A549 (cell line): ENCODE data around the gene NDUFB11.

Source experiments
- CHD2 ChIP-seq: fragments of 150-350 bp; IDR thresholded peaks from 2 replicates; pipeline ENCODE4 v1.6.1; 2014; ENCODE audit warnings: low read length; ENCODE audit not compliant: partially characterized antibody
- EP300 ChIP-seq, 2 experiments: fragments of >200 bp; sonication (Bioruptor Twin); formaldehyde crosslinking; IDR thresholded peaks; 2 replicates in 1 of 2; 3 replicates in 1 of 2; pipeline ENCODE4 v1.6.1; 2016 to 2017
- KDM1A ChIP-seq: fragments of 200-600 bp; sonication (generic); IDR thresholded peaks from 2 replicates; pipeline ENCODE4 v1.6.1; 2016; ENCODE audit warnings: low read depth, mild to moderate bottlenecking
- NFE2L2 ChIP-seq: fragments of 150-350 bp; conservative IDR thresholded peaks from 2 replicates; pipeline ENCODE4 v1.6.1; 2014; ENCODE audit warnings: low read length
- POLR2A ChIP-seq: IDR thresholded peaks from 2 replicates; pipeline ENCODE4 v1.6.1; 2012; ENCODE audit warnings: mild to moderate bottlenecking, low read length
- RFX5 ChIP-seq: fragments of 450-650 bp; IDR thresholded peaks from 2 replicates; pipeline ENCODE4 v1.7.1; 2014; ENCODE audit warnings: antibody characterized with exemption, mild to moderate bottlenecking, moderate library complexity
- TF ChIP-seq, protein P1 (sequence below): fragments of >200 bp; sonication (Bioruptor Twin); formaldehyde crosslinking; IDR thresholded peaks from 3 replicates; pipeline ENCODE4 v1.5.1; 2016
- TF ChIP-seq, protein P2 (sequence below): IDR thresholded peaks from 2 replicates; pipeline ENCODE4 v1.6.1; 2012

DNA sequence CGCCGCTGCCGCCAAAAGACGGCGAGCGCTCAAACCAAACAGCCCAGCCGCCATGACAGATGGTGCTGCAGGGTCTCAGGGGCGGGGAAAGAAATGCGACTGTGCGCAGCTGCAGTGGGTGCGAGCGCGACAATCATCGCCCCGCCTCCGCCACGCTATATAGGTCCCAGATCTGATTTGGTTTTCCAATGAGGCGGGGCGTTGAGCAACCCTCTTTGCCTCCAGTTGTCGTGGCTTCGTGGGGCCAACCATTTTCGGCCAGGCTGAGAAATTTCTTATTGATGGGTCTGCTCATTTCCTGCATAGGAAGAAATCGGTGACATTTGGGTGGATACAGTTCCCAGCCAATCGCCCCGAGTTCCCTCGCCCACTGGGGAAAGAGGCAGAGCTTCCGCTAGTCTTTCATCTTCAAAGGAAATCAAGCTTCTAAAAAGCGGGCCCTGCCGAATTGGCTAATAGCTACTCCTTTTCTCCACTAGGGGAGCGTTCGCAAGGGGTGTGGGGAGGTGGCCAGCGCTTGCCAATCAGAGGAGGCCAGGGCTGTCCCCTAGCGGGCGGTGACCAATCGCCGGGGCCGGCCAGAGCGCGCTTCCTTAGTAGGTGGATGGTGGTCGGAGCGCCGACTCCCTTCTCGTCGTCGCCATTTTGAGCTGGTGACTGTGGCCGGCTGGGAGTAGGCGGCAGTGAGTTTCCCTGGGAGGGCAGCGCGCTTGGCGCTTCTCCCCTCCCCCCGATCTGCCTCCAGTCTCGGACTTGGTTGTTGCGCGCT is at the start of gene NDUFB11, which contains the start of gene RBM10:
- no peak for TF ChIP-seq NFE2L2
- no peak for TF ChIP-seq CHD2
- TF ChIP-seq, protein P1, sequence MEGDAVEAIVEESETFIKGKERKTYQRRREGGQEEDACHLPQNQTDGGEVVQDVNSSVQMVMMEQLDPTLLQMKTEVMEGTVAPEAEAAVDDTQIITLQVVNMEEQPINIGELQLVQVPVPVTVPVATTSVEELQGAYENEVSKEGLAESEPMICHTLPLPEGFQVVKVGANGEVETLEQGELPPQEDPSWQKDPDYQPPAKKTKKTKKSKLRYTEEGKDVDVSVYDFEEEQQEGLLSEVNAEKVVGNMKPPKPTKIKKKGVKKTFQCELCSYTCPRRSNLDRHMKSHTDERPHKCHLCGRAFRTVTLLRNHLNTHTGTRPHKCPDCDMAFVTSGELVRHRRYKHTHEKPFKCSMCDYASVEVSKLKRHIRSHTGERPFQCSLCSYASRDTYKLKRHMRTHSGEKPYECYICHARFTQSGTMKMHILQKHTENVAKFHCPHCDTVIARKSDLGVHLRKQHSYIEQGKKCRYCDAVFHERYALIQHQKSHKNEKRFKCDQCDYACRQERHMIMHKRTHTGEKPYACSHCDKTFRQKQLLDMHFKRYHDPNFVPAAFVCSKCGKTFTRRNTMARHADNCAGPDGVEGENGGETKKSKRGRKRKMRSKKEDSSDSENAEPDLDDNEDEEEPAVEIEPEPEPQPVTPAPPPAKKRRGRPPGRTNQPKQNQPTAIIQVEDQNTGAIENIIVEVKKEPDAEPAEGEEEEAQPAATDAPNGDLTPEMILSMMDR, result peak; percentile 43
- TF ChIP-seq, protein P2, sequence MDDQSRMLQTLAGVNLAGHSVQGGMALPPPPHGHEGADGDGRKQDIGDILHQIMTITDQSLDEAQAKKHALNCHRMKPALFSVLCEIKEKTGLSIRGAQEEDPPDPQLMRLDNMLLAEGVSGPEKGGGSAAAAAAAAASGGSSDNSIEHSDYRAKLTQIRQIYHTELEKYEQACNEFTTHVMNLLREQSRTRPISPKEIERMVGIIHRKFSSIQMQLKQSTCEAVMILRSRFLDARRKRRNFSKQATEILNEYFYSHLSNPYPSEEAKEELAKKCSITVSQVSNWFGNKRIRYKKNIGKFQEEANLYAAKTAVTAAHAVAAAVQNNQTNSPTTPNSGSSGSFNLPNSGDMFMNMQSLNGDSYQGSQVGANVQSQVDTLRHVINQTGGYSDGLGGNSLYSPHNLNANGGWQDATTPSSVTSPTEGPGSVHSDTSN, result no peak
- TF ChIP-seq POLR2A, result peak; percentile 81
- TF ChIP-seq KDM1A, result no peak
- TF ChIP-seq RFX5, result peak; percentile 46; the same call in 1 of the 2 replicates
- no peak for TF ChIP-seq EP300 (IDR thresholded peaks at IDR 0.05)
